PC-9 (cell line): ENCODE data around the gene LSM11.

Experiments used
- EZH2 ChIP-seq: fragments of 200-600 bp; sonication (generic); IDR thresholded peaks from 2 replicates; pipeline ENCODE4 v1.8.0; 2017; ENCODE audit warnings: antibody characterized with exemption, low read depth
- TF ChIP-seq, protein P1 (sequence below): fragments of 200-600 bp; sonication (generic); conservative IDR thresholded peaks from 2 replicates; pipeline ENCODE4 v1.6.1; 2017; ENCODE audit warnings: mixed run types, antibody characterized with exemption, mild to moderate bottlenecking, moderate library complexity

DNA sequence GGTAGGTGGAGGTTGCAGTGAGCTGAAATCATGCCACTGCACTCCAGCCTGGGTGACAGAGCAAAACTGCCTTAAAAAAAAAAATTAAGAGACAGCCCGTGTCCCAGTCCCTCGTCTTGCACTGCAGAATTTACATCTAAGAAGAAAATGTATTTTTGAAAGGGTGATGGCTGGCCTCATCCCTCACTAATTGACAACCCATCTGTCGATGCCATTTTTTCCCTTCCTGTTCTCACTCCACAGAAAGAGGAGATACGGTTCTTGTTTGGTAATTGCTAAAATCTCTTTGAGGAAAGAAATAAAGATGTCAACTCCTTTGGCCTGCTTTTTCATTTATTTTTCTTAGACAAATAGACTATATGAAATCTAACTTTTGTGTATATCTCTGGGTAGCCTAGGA, 2.4 kb upstream of the LSM11 start:
- TF ChIP-seq, protein P1, sequence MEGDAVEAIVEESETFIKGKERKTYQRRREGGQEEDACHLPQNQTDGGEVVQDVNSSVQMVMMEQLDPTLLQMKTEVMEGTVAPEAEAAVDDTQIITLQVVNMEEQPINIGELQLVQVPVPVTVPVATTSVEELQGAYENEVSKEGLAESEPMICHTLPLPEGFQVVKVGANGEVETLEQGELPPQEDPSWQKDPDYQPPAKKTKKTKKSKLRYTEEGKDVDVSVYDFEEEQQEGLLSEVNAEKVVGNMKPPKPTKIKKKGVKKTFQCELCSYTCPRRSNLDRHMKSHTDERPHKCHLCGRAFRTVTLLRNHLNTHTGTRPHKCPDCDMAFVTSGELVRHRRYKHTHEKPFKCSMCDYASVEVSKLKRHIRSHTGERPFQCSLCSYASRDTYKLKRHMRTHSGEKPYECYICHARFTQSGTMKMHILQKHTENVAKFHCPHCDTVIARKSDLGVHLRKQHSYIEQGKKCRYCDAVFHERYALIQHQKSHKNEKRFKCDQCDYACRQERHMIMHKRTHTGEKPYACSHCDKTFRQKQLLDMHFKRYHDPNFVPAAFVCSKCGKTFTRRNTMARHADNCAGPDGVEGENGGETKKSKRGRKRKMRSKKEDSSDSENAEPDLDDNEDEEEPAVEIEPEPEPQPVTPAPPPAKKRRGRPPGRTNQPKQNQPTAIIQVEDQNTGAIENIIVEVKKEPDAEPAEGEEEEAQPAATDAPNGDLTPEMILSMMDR: no peak
- TF ChIP-seq EZH2: no peak
